Duodenal mucosa (tissue), 2 donors: ENCODE measurements around the gene DAND5.
"Not testable (repeated sequence)": the region's sequence is repeated elsewhere in the genome, so short reads cannot be mapped to it uniquely, and the experiment has no call there.

Experiments
- H3K27ac ChIP-seq: one replicate; pipeline ENCODE4 v1.7.0; 2013; ENCODE audit warnings: low read depth, low read length
- H3K27me3 ChIP-seq, 2 donors: one replicate each; pipeline ENCODE4 v1.7.0; 2013; ENCODE audit warnings: low read length in 2 of 2, control low read depth in 1 of 2; ENCODE audit not compliant: insufficient read depth in 2 of 2, control insufficient read depth in 1 of 2
- H3K36me3 ChIP-seq, 2 donors: one replicate each; pipeline ENCODE4 v1.7.0; 2013; ENCODE audit warnings: low read length in 2 of 2, control low read depth in 1 of 2; ENCODE audit not compliant: insufficient read depth in 2 of 2, control insufficient read depth in 1 of 2
- H3K4me1 ChIP-seq, 2 donors: one replicate each; pipeline ENCODE4 v1.7.0; 2013; ENCODE audit warnings: low read length in 2 of 2, control low read depth in 1 of 2; ENCODE audit not compliant: insufficient read depth in 2 of 2, control insufficient read depth in 1 of 2
- H3K4me3 ChIP-seq, 2 donors: one replicate each; pipeline ENCODE4 v1.7.0; 2013; ENCODE audit warnings: low read length in 2 of 2, low read depth in 1 of 2
- H3K9ac ChIP-seq, 2 donors: one replicate each; pipeline ENCODE4 v1.7.0; 2013; ENCODE audit warnings: low read length in 2 of 2, low read depth in 1 of 2
- H3K9me3 ChIP-seq, 2 donors: one replicate each; pipeline ENCODE4 v1.7.0; 2013; ENCODE audit warnings: low read length in 2 of 2, control low read depth in 1 of 2; ENCODE audit not compliant: control insufficient read depth in 1 of 2

The DAND5 gene

DNA sequence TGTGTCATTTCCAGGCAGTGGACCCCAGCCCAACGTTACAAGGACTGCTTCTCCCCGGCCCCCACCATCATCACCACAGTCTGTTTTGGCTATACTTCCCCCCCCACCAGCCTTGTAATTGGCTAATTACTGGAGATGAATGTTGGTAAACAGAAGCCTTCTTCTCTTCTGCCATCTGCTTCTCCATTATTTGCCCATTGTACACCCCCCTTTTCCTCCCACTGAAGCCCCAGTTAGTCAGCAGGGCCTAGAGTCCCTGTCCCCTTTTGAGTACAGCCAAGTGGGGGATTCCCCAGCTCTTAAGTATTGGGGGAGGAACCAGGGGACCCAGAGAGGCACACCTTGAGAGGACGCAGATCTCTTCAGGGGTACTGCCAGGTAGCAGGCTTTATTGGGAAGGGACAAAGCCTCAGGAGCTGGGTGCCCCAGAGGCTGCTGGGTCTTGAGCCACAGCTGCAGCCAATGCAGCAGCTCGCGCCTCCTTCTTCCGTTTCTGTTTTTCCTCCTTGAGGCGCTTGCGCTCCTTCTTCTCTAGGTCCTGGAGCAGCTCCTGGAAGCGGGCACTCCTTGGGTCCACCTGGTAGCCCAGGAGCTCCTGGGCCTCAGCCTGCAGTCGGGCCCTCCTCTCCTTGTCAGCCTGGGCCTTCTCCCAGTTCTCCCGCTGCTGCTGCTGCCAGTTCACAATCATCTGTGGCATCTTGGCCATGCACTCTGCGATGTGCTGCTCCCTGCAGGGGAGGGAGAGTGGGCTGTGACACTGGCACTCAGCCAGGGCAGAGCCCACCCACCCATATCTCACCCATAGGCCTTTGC, 15.4 kb upstream of the DAND5 start:
- no peak overlapping the region for H3K9ac ChIP-seq
- no peak overlapping the region for H3K27ac ChIP-seq
- H3K9me3 ChIP-seq: no peaks in the 10 kb centered on the region
- H3K27me3 ChIP-seq: no peaks in the 10 kb centered on the region
- no peak overlapping the region for H3K4me3 ChIP-seq
- peaks cover 13 to 40% of the 10 kb centered on the region in 2 donors for H3K36me3 ChIP-seq
- H3K4me1 ChIP-seq: peaks cover 13 to 18% of the 10 kb centered on the region in 2 donors

DNA sequence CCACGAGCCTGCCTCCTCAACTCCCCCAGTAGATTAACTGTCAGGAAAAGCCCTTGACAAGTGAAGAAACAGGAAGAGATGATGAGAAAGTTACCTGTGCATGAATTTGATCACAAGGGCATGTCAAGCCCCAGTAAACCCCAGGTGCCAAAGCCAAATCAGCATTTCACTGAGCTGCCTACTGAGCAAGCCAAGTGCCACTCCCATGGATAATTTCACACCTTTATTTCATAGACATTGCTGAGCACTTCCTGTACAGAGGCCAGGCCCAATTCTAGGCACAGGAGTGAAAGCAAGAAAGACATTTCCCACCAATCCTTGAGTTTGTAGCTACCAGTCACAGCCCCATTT, 14.8 kb upstream of the DAND5 start:
- peaks cover 13 to 18% of the 10 kb centered on the region in 2 donors for H3K4me1 ChIP-seq
- H3K36me3 ChIP-seq: peaks cover 8 to 35% of the 10 kb centered on the region in 2 donors
- no peak overlapping the region for H3K27ac ChIP-seq
- H3K27me3 ChIP-seq: no peaks in the 10 kb centered on the region
- H3K4me3 ChIP-seq: no peak overlapping the region
- H3K9ac ChIP-seq: no peak overlapping the region
- no peaks in the 10 kb centered on the region for H3K9me3 ChIP-seq

DNA sequence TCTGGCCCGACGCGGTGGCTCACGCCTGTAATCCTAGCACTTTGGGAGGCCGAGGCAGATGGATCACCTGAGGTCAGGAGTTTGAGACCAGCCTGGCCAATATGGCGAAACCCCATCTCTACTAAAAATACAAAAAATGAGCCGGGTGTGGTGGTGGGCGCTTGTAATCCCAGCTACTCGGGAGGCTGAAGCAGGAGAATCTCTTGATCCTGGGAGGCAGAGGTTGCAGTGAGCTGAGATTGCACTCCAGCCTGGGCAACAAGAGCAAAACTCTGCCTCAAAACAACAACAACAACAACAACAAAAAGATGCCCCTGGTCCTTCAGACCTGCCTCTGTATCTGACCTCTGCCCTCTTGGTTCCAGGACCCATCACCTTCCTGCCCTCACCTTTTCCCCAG, 13.8 kb upstream of the DAND5 start:
- Histone ChIP-seq H3K9ac (peak overlapping the region in 1 of 2 donors; percentile 25), H3K4me3 (peak overlapping the region; percentile 87 to 95)
- not testable (repeated sequence) for H3K27ac ChIP-seq

GRCh38 chr19:12955996-12956395, 13.4 kb upstream of the DAND5 start:
- Histone ChIP-seq H3K4me3 (peak overlapping the region; percentile 87 to 95), H3K36me3 (peaks cover 4 to 28% of the 10 kb centered on the region in 2 donors), H3K4me1 (peaks cover 13 to 18% of the 10 kb centered on the region in 2 donors), H3K27me3 (no peaks in the 10 kb centered on the region), H3K9me3 (no peaks in the 10 kb centered on the region), H3K9ac (peak overlapping the region in 1 of 2 donors; percentile 25), H3K27ac (no peak overlapping the region)

More for the DNA sequence above, 13.8 kb upstream of the DAND5 start:
- Histone ChIP-seq H3K4me1 (peaks cover 13 to 18% of the 10 kb centered on the region in 2 donors), H3K36me3 (peaks cover 4 to 28% of the 10 kb centered on the region in 2 donors)
- H3K27me3 ChIP-seq, H3K9me3 ChIP-seq: not testable (repeated sequence)

DNA sequence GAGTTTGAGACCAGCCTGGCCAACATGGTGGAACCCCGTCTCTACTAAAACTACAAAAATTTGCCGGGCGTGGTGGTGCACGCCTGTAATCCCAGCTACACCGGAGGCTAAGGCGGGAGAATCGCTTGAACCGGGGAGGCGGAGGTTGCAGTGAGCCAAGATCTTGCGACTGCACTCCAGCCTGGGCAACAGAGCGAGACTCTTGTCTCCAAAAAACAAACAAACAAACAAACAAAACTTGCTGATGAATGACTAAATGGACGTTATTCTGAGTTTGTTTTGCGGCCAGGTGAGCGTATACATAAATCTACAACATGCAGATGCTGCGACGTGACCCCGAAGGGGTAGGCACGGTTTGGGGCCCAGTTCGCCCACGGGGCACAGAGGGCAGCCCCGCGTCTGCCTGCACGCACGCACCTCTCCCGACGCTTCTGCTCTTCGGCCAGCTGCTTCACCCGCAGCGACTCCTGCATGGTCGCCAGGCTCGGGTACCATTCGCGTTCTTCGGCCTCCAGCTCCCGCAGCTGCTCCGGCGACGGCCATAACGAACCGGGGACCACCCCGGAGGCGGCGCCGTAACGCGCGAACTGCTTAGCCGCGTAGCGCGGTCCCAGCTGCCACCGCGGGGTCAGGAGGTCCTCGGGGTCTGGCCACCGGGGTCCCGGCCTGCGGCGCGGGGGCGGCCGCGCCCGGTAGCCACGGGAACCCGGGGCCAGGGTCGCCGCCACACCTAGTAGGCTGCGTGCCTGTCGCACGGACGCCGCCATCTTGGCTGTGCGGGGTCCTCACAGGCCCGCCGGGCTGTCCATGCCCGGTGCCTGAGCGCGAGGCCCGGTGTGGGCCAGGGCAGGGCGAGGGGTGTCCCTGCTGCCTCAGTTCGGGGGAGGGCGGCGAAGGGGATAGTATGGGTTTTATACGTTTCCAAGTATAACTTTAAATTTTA, 12.7 kb upstream of the DAND5 start, which contains the start of gene GADD45GIP1:
GADD45GIP1 (minus strand) TSS at position 778 of the 943 bp plus-strand sequence; CDS start at position 767, 11 bp downstream.
- H3K4me3 ChIP-seq: peak within 1 kb of the TSS; percentile 87 to 95
- peaks cover 4 to 22% of the 10 kb centered on the region in 2 donors for H3K36me3 ChIP-seq
- H3K4me1 ChIP-seq: peaks cover 13 to 18% of the 10 kb centered on the region in 2 donors
- no peaks in the 10 kb centered on the region for H3K27me3 ChIP-seq
- H3K9me3 ChIP-seq: no peaks in the 10 kb centered on the region
- H3K27ac ChIP-seq: peak within 1 kb of the TSS; percentile 79
- H3K9ac ChIP-seq: peak within 1 kb of the TSS; percentile 58 to 96

DNA sequence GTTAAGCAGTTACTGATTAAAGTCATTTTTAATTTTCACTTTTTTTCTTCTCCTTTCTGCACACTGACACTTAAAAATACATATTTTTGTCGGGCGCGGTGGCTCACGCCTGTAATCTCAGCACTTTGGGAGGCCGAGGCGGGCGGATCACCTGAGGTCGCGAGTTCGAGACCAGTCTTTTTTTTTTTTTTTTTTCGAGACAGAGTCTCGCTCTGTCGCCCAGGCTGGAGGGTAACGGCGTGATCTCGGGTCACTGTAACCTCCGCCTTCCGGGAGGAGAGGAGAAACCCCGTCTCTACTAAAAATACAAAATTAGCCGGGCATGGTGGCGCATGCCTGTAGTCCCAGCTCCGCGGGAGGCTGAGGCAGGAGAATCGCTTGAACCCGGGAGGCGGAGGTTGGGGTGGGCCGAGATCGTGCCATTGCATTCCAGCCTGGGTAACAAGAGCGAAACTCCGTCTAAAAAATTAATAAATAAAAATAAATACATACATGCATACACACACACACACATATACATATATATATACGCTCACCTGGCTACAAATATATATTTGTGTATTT, 11.9 kb upstream of the DAND5 start:
- Histone ChIP-seq H3K36me3 (peaks cover 4 to 15% of the 10 kb centered on the region in 2 donors), H3K27ac (peak overlapping the region; percentile 79), H3K9ac (peak overlapping the region; percentile 58 to 96), H3K4me3 (peak overlapping the region; percentile 87 to 95), H3K4me1 (peaks cover 13 to 18% of the 10 kb centered on the region in 2 donors)
- H3K9me3 ChIP-seq, H3K27me3 ChIP-seq: not testable (repeated sequence)

- H3K9ac ChIP-seq: no peak overlapping the region
- no peak overlapping the region for H3K27ac ChIP-seq
- H3K36me3 ChIP-seq: peaks cover 0 to 2% of the 10 kb centered on the region in 2 donors
- no peaks in the 10 kb centered on the region for H3K27me3 ChIP-seq
- H3K9me3 ChIP-seq: no peaks in the 10 kb centered on the region
- peaks cover 11 to 16% of the 10 kb centered on the region in 2 donors for H3K4me1 ChIP-seq
- no peak overlapping the region for H3K4me3 ChIP-seq
Observed at GRCh38 chr19:12959481-12959880, 9.9 kb upstream of the DAND5 start.

DNA sequence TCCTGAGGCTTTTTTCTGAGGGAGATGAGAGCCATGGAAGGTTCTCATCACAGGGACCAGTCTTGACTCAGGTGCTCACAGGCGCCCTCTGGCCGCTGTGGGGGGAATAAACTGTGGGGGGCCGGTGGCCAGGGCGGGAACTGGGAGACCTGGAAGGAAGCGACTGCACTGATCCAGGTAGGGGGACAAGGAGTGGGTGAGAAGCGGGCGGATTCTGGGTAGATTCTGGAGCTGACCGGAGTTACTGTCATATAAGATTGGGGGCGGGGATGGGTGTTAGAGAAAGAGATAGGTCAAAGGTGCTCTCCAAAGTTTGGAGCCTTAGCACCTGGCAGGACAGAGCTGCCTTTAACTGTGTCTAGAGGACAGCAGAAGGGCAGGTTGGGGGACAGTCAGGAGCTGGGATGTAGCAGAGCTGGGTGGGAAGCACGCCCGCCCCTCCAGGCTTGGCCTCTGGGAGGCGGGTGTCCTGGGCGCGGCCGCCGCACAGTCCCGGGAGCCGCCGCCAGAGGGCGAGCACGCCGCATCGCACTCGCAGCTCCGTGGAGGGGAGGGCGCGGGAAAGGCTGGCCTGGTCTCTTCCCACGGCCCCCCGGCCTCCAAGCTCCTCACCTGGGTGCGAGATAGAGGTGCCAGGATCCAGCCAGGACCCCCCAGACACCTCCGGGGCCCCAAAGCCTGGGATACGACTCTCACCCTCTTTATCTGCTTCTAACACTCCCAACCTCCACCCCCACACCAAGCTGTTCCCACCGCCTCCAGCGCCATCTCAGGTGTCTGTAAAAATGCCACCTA, 4.2 kb upstream of the DAND5 start:
- H3K4me3 ChIP-seq: peak overlapping the region; percentile 65 to 78

GRCh38 chr19:12965812-12966135, 3.6 kb upstream of the DAND5 start:
- H3K36me3 ChIP-seq: no peaks in the 10 kb centered on the region
- peak overlapping the region; percentile 65 to 78 for H3K4me3 ChIP-seq
- peak overlapping the region; percentile 14 to 86 for H3K9ac ChIP-seq
- no peaks in the 10 kb centered on the region for H3K9me3 ChIP-seq
- H3K27ac ChIP-seq: no peak overlapping the region
- peaks cover 0 to 8% of the 10 kb centered on the region in 2 donors for H3K4me1 ChIP-seq
- H3K27me3 ChIP-seq: no peaks in the 10 kb centered on the region

More for the DNA sequence above, 4.2 kb upstream of the DAND5 start:
- peak overlapping the region; percentile 56 to 86 for H3K9ac ChIP-seq
- H3K36me3 ChIP-seq: no peaks in the 10 kb centered on the region
- no peak overlapping the region for H3K27ac ChIP-seq
- no peaks in the 10 kb centered on the region for H3K9me3 ChIP-seq
- H3K4me1 ChIP-seq: peaks cover 0 to 8% of the 10 kb centered on the region in 2 donors
- no peaks in the 10 kb centered on the region for H3K27me3 ChIP-seq
